ENCODE results near the gene CLCA2. TPM values are rescaled to one million over a fixed set of nuclear protein-coding genes. Genes with fewer than 3 reads are reported as not detected.

Gene CLCA2
- total RNA-seq, 1 donor from 2014 or later, result not detected

- TF ChIP-seq CTCF (IDR thresholded peaks at IDR 0.05; ENCODE audit: insufficient read depth, low read length, poor library complexity, severe bottlenecking), result no peak
- H3K27me3 ChIP-seq (ENCODE audit: control insufficient read depth, insufficient read depth, low read length), result no peaks in the 10 kb centered on the region
- H3K4me3 ChIP-seq (ENCODE audit: low read depth, low read length), result no peak overlapping the region
- H3K36me3 ChIP-seq (ENCODE audit: control insufficient read depth, insufficient read depth, low read length), result no peaks in the 10 kb centered on the region
- DNase-seq (ENCODE audit: low read depth), result no peak
Observed at GRCh38 chr1:86455073-86455472, 31.1 kb downstream of the CLCA2 start.

- no peak for TF ChIP-seq CTCF (IDR thresholded peaks at IDR 0.05; ENCODE audit: insufficient read depth, low read length, poor library complexity, severe bottlenecking)
- DNase-seq (ENCODE audit: low read depth), result no peak
Observed at GRCh38 chr1:86460998-86461397, 37.0 kb downstream of the CLCA2 start.

DNA sequence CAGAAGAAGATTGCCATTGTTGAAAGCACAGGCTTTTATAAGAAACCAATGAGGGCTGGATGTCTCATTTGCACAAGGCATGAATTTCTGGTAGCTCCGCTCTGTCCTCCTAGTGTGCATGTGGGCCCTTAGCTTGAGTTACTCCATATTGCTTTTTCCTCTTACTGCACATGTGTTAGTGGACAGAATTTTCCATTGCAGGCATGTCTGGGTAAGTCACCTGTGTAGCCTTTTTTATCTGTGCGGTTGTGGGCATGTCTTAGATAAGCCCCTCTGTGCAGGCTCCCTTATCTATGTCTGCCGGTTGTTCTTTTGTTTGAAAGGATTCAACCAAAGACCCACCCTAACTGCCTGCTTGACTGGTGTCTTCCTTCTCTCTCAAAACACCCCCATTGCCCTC lies 37.5 kb downstream of the CLCA2 start:
- TF ChIP-seq CTCF (IDR thresholded peaks at IDR 0.05; ENCODE audit: insufficient read depth, low read length, poor library complexity, severe bottlenecking), result no peak
- Histone ChIP-seq H3K27me3 (ENCODE audit: control insufficient read depth, insufficient read depth, low read length) (no peaks in the 10 kb centered on the region), H3K4me3 (ENCODE audit: low read depth, low read length) (no peak overlapping the region), H3K36me3 (ENCODE audit: control insufficient read depth, insufficient read depth, low read length) (no peaks in the 10 kb centered on the region)
- DNase-seq (ENCODE audit: low read depth), result no peak

More at GRCh38 chr1:86460998-86461397, 37.0 kb downstream of the CLCA2 start:
- Histone ChIP-seq H3K4me3 (ENCODE audit: low read depth, low read length) (no peak overlapping the region), H3K27me3 (ENCODE audit: control insufficient read depth, insufficient read depth, low read length) (no peaks in the 10 kb centered on the region), H3K36me3 (ENCODE audit: control insufficient read depth, insufficient read depth, low read length) (no peaks in the 10 kb centered on the region)

GRCh38 chr1:86464819-86465218 lies 40.8 kb downstream of the CLCA2 start:
- no peak for DNase-seq (ENCODE audit: low read depth)
- Histone ChIP-seq H3K4me3 (ENCODE audit: low read depth, low read length) (no peak overlapping the region), H3K27me3 (ENCODE audit: control insufficient read depth, insufficient read depth, low read length) (no peaks in the 10 kb centered on the region), H3K36me3 (ENCODE audit: control insufficient read depth, insufficient read depth, low read length) (no peaks in the 10 kb centered on the region)
- no peak for TF ChIP-seq CTCF (IDR thresholded peaks at IDR 0.05; ENCODE audit: insufficient read depth, low read length, poor library complexity, severe bottlenecking)

GRCh38 chr1:86466109-86466844 lies 42.3 kb downstream of the CLCA2 start:
- Histone ChIP-seq H3K27me3 (ENCODE audit: control insufficient read depth, insufficient read depth, low read length) (peaks cover 5% of the 10 kb centered on the region), H3K36me3 (ENCODE audit: control insufficient read depth, insufficient read depth, low read length) (no peaks in the 10 kb centered on the region), H3K4me3 (ENCODE audit: low read depth, low read length) (no peak overlapping the region)
- no peak for TF ChIP-seq CTCF (IDR thresholded peaks at IDR 0.05; ENCODE audit: insufficient read depth, low read length, poor library complexity, severe bottlenecking)
- DNase-seq (ENCODE audit: low read depth), result no peak

GRCh38 chr1:86466986-86467385 lies 43.0 kb downstream of the CLCA2 start:
- DNase-seq (ENCODE audit: low read depth), result no peak
- Histone ChIP-seq H3K27me3 (ENCODE audit: control insufficient read depth, insufficient read depth, low read length) (peaks cover 5% of the 10 kb centered on the region), H3K4me3 (ENCODE audit: low read depth, low read length) (no peak overlapping the region), H3K36me3 (ENCODE audit: control insufficient read depth, insufficient read depth, low read length) (no peaks in the 10 kb centered on the region)
- no peak for TF ChIP-seq CTCF (IDR thresholded peaks at IDR 0.05; ENCODE audit: insufficient read depth, low read length, poor library complexity, severe bottlenecking)

All from kidney epithelial cell (primary cell).